ENCODE data around the gene SORBS2. TPM values are rescaled to one million over a fixed set of nuclear protein-coding genes. Genes with fewer than 3 reads are reported as not detected.

SORBS2 gene
- polyA plus RNA-seq, 2 of the 4 experiments (the other 2 are of a cell fraction): 0.23 to 0.90 TPM

DNA sequence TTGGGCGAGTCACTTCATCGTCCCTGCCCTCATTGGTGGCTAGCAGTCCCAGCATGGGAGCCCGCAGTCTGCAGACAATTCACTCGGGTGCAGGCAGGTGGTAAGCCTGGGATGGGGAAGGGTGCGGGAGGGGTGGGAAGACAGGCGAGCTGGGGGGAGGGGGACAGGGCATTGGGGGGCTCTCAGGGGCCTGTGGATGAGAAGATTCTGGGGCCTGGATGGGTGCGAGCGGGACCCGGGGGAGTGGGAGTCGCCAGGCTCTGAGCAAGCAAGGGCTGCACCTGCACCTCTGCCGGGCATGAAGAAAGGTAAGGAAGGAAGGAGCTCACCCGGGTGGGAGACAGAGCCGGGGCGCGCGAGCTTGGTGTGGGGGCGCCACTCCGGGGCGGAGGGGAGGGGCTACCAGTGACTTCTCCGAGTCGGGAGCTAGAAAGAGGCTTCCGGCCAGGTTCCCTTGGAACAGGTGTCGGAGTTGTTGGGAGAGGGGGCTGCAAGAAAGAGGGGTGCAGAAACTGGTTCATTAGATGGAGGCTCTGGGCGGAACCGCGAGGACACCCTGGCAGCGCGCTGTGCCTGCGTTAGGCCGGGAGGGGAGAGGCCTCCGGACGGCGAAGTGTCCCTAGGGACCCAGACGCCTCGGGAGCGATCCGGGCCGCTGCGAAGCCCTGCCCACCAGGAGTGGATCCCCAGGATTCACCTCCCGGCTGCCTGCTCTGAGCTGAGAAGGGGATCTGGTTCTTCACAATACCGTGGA lies 173.3 kb downstream of the SORBS2 start:
- FAIRE-seq (no peak), ATAC-seq (no peak), DNase-seq (ENCODE audit: low read depth in 1 of 2, low spot score in 1 of 2) (no peak)
- Histone ChIP-seq H3K4me2 (no peak overlapping the region), H3K9me3 (0 out of 3 replicates have a peak, but pooled peaks cover 3% of the 10 kb centered on the region), H3K27ac (no peak overlapping the region), H3K4me3 (no peak overlapping the region), H3K4me1 (no peaks in the 10 kb centered on the region)
- ChIA-PET CTCF (interaction anchor here (7.4 to 8.4 kb wide), 2 partner anchors 381 to 400 kb away, joined by 64 to 110 read pairs; no protein-coding TSS in a partner anchor), POLR2A (no interaction called here)
- TF ChIP-seq ZC3H11A (IDR thresholded peaks at IDR 0.05) (no peak), ELK1 (IDR thresholded peaks at IDR 0.05; ENCODE audit: low read depth, low read length) (no peak), FOSB (CRISPR knock-in tag; IDR thresholded peaks at IDR 0.05) (no peak), RCOR1 (IDR thresholded peaks at IDR 0.05; ENCODE audit: low read depth, low read length) (no peak), JUN (IDR thresholded peaks at IDR 0.05) (no peak), ZNF302 (CRISPR knock-in tag; IDR thresholded peaks at IDR 0.05) (no peak), MAZ (IDR thresholded peaks at IDR 0.05; ENCODE audit: borderline replicate concordance, low read depth, low read length) (no peak), EHF (CRISPR knock-in tag; IDR thresholded peaks at IDR 0.05) (no peak), HOXB13 (CRISPR knock-in tag; IDR thresholded peaks at IDR 0.05; ENCODE audit: low read depth) (no peak), MAFK (IDR thresholded peaks at IDR 0.05; ENCODE audit: partially characterized antibody) (no peak), CEBPB (IDR thresholded peaks at IDR 0.05) (no peak), HOXB5 (CRISPR knock-in tag; IDR thresholded peaks at IDR 0.05) (no peak), NPAS2 (CRISPR knock-in tag; IDR thresholded peaks at IDR 0.05; ENCODE audit: borderline replicate concordance) (no peak), JUNB (IDR thresholded peaks at IDR 0.05) (no peak), MYC (IDR thresholded peaks at IDR 0.05; ENCODE audit: borderline replicate concordance, low read length) (no peak), RARB (CRISPR knock-in tag; IDR thresholded peaks at IDR 0.05) (no peak), CBX2 (IDR thresholded peaks at IDR 0.05; ENCODE audit: borderline replicate concordance, low read depth) (no peak), REST (IDR thresholded peaks at IDR 0.05) (no peak)
- WGBS (ENCODE audit: missing lambda C conversion rate): 82% methylated on average over 12 of the region's 41 CpGs

DNA sequence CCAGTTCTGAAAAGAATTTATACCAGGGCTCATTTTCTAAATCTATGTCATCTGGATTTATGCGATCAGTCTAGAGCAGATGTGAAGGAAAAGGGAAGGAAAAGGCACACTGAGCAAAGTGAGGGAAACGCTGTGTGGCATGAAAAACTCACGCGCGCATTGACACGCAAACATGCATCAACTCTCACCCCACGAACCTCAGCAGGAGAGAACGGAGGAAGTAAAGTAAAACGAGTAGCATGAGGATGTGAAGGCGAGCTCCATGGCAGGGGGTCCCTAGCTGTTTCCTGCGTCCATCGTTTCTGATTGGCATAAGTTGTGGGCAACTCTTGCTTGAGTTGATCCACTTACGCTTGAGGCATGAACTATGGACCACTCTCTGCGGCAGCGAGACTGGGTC lies 173.9 kb downstream of the SORBS2 start:
- H3K27ac ChIP-seq: no peak overlapping the region
- 0 out of 3 replicates have a peak, but pooled peaks cover 3% of the 10 kb centered on the region for H3K9me3 ChIP-seq
- DNase-seq (ENCODE audit: low read depth in 1 of 2, low spot score in 1 of 2) (no peak), ATAC-seq (no peak), FAIRE-seq (no peak)
- no peaks in the 10 kb centered on the region for H3K4me1 ChIP-seq
- no peak for TF ChIP-seq SMC3 (IDR thresholded peaks at IDR 0.05)
- TF ChIP-seq EP300 (IDR thresholded peaks at IDR 0.05): no peak
- TF ChIP-seq CEBPB (IDR thresholded peaks at IDR 0.05): no peak
- TF ChIP-seq, protein P1, sequence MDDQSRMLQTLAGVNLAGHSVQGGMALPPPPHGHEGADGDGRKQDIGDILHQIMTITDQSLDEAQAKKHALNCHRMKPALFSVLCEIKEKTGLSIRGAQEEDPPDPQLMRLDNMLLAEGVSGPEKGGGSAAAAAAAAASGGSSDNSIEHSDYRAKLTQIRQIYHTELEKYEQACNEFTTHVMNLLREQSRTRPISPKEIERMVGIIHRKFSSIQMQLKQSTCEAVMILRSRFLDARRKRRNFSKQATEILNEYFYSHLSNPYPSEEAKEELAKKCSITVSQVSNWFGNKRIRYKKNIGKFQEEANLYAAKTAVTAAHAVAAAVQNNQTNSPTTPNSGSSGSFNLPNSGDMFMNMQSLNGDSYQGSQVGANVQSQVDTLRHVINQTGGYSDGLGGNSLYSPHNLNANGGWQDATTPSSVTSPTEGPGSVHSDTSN (IDR thresholded peaks at IDR 0.05): no peak
- TF ChIP-seq CBX2 (IDR thresholded peaks at IDR 0.05; ENCODE audit: borderline replicate concordance, low read depth): no peak
- TF ChIP-seq BHLHE40 (IDR thresholded peaks at IDR 0.05; ENCODE audit: low read depth, low read length): no peak
- TF ChIP-seq, protein P2, sequence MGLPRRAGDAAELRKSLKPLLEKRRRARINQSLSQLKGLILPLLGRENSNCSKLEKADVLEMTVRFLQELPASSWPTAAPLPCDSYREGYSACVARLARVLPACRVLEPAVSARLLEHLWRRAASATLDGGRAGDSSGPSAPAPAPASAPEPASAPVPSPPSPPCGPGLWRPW (IDR thresholded peaks at IDR 0.05): no peak
- no peak for TF ChIP-seq HEYL (CRISPR knock-in tag; IDR thresholded peaks at IDR 0.05)
- no peak for TF ChIP-seq FOSL2 (IDR thresholded peaks at IDR 0.05)
- TF ChIP-seq FOSL2 (CRISPR knock-in tag; IDR thresholded peaks at IDR 0.05): no peak
- TF ChIP-seq MAZ (IDR thresholded peaks at IDR 0.05; ENCODE audit: borderline replicate concordance, low read depth, low read length): no peak
- TF ChIP-seq NR3C1 (IDR thresholded peaks at IDR 0.05): no peak
- TF ChIP-seq, protein P3, sequence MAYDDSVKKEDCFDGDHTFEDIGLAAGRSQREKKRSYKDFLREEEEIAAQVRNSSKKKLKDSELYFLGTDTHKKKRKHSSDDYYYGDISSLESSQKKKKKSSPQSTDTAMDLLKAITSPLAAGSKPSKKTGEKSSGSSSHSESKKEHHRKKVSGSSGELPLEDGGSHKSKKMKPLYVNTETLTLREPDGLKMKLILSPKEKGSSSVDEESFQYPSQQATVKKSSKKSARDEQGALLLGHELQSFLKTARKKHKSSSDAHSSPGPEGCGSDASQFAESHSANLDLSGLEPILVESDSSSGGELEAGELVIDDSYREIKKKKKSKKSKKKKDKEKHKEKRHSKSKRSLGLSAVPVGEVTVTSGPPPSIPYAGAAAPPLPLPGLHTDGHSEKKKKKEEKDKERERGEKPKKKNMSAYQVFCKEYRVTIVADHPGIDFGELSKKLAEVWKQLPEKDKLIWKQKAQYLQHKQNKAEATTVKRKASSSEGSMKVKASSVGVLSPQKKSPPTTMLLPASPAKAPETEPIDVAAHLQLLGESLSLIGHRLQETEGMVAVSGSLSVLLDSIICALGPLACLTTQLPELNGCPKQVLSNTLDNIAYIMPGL (CRISPR knock-in tag; IDR thresholded peaks at IDR 0.05; ENCODE audit: borderline replicate concordance): no peak
- TF ChIP-seq EHMT2 (IDR thresholded peaks at IDR 0.05; ENCODE audit: low read depth): no peak
- ChIA-PET CTCF (interaction anchor here (7.4 to 8.4 kb wide), 2 partner anchors 382 to 400 kb away, joined by 64 to 110 read pairs; no protein-coding TSS in a partner anchor), POLR2A (no interaction called here)
- no peak overlapping the region for H3K4me2 ChIP-seq
- 77% methylated on average over 15 of the region's 15 CpGs for WGBS (ENCODE audit: missing lambda C conversion rate)
- H3K4me3 ChIP-seq: no peak overlapping the region
